ENCODE data around the gene IGF2BP1. TPM values are rescaled to one million over a fixed set of nuclear protein-coding genes. Genes with fewer than 3 reads are reported as not detected.

IGF2BP1 gene
- polyA plus RNA-seq, 1 experiment = 9.9 TPM

- TF ChIP-seq CTCF (IDR thresholded peaks at IDR 0.05; ENCODE audit: low read depth, low read length) = no peak
- H3K4me3 ChIP-seq (ENCODE audit: low read depth, low read length) = no peak overlapping the region
- CTCF ChIA-PET = interaction anchor here (1.0 kb wide), 1 partner anchor 39 kb away, joined by 3 read pairs; no protein-coding TSS in a partner anchor
- no peak for DNase-seq (ENCODE audit: low read depth, low spot score)
- no peaks in the 10 kb centered on the region; the same call in 1 of the 2 replicates for H3K9me3 ChIP-seq (ENCODE audit: control insufficient read depth, insufficient read depth, low read length)
- H3K27me3 ChIP-seq (ENCODE audit: control insufficient read depth, insufficient read depth, low read length) = no peaks in the 10 kb centered on the region
- H3K27ac ChIP-seq (ENCODE audit: low read depth, low read length) = no peak overlapping the region
- POLR2A ChIA-PET = no interaction called here
Measured at GRCh38 chr17:49071106-49071505, 73.9 kb downstream of the IGF2BP1 start.

- no peak overlapping the region for H3K27ac ChIP-seq (ENCODE audit: low read depth, low read length)
- TF ChIP-seq CTCF (IDR thresholded peaks at IDR 0.05; ENCODE audit: low read depth, low read length) = no peak
- peaks cover 3% of the 10 kb centered on the region; the same call in 1 of the 2 replicates for H3K9me3 ChIP-seq (ENCODE audit: control insufficient read depth, insufficient read depth, low read length)
- POLR2A ChIA-PET = no interaction called here
- H3K4me3 ChIP-seq (ENCODE audit: low read depth, low read length) = no peak overlapping the region
- DNase-seq (ENCODE audit: low read depth, low spot score) = no peak
- CTCF ChIA-PET = no interaction called here
- no peaks in the 10 kb centered on the region for H3K27me3 ChIP-seq (ENCODE audit: control insufficient read depth, insufficient read depth, low read length)
Measured at GRCh38 chr17:49074851-49075540, 77.8 kb downstream of the IGF2BP1 start.

GRCh38 chr17:49076573-49077384 lies 79.6 kb downstream of the IGF2BP1 start:
- DNase-seq (ENCODE audit: low read depth, low spot score) = peak; percentile 53
- ChIA-PET CTCF (no interaction called here), POLR2A (no interaction called here)
- peaks cover 3% of the 10 kb centered on the region; the same call in 1 of the 2 replicates for H3K9me3 ChIP-seq (ENCODE audit: control insufficient read depth, insufficient read depth, low read length)
- TF ChIP-seq CTCF (IDR thresholded peaks at IDR 0.05; ENCODE audit: low read depth, low read length) = no peak
- no peaks in the 10 kb centered on the region for H3K27me3 ChIP-seq (ENCODE audit: control insufficient read depth, insufficient read depth, low read length)
- peak overlapping the region; percentile 63 for H3K27ac ChIP-seq (ENCODE audit: low read depth, low read length)
- no peak overlapping the region for H3K4me3 ChIP-seq (ENCODE audit: low read depth, low read length)

GRCh38 chr17:49078248-49078647 lies 81.1 kb downstream of the IGF2BP1 start:
- H3K27me3 ChIP-seq (ENCODE audit: control insufficient read depth, insufficient read depth, low read length) = no peaks in the 10 kb centered on the region
- H3K4me3 ChIP-seq (ENCODE audit: low read depth, low read length) = no peak overlapping the region
- TF ChIP-seq CTCF (IDR thresholded peaks at IDR 0.05; ENCODE audit: low read depth, low read length) = no peak
- DNase-seq (ENCODE audit: low read depth, low spot score) = no peak
- no peak overlapping the region for H3K27ac ChIP-seq (ENCODE audit: low read depth, low read length)
- H3K9me3 ChIP-seq (ENCODE audit: control insufficient read depth, insufficient read depth, low read length) = peaks cover 3% of the 10 kb centered on the region; the same call in 1 of the 2 replicates
- ChIA-PET POLR2A (no interaction called here), CTCF (no interaction called here)

All from AG04450 (cell line).